ENCODE results near the gene VPS13D. TPM values are rescaled to one million over a fixed set of nuclear protein-coding genes. Genes with fewer than 3 reads are reported as not detected.

Gene VPS13D
- total RNA-seq, 1 experiment from 2014 or later: 33.1 TPM

- H3K36me3 ChIP-seq (ENCODE audit: control insufficient read depth, insufficient read depth, low read length): peaks cover 3% of the 10 kb centered on the region; the same call in 1 of the 2 replicates
- H3K27me3 ChIP-seq (ENCODE audit: control insufficient read depth, insufficient read depth, low read length): no peaks in the 10 kb centered on the region
- no peaks in the 10 kb centered on the region for H3K9me3 ChIP-seq (ENCODE audit: control insufficient read depth, insufficient read depth, low read depth, low read length)
- no TSS peak for BruUV-seq (replicated peaks)
- H3K4me3 ChIP-seq (ENCODE audit: low read depth in 2 of 2, low read length in 2 of 2): no peak overlapping the region
- ChIA-PET POLR2A (no interaction called here), CTCF (no interaction called here)
- intact Hi-C loops (cut with micrococcal nuclease; ENCODE audit: unreplicated experiment): no loop called here
- no peak for TF ChIP-seq SIN3A (IDR thresholded peaks at IDR 0.05; ENCODE audit: borderline replicate concordance, insufficient read depth, low read depth, low read length)
- no peak for ATAC-seq
- in situ Hi-C loops (cut with HindIII; ENCODE audit: low pct_unique_long_range_greater_than_20kb, low sequenced_read_pairs): no loop called here
- no peak overlapping the region for H3K27ac ChIP-seq (ENCODE audit: low read length)
- DNase-seq (ENCODE audit: low read depth, low spot score): no peak
- H3K4me1 ChIP-seq (ENCODE audit: control insufficient read depth, insufficient read depth, low read length): no peaks in the 10 kb centered on the region
Observed at GRCh38 chr1:12293416-12293815, 63.6 kb downstream of the VPS13D start.

- no peaks in the 10 kb centered on the region for H3K27me3 ChIP-seq (ENCODE audit: control insufficient read depth, insufficient read depth, low read length)
- BruUV-seq (replicated peaks): no TSS peak
- DNase-seq (ENCODE audit: low read depth, low spot score): no peak
Observed at GRCh38 chr1:12294076-12294475, 64.2 kb downstream of the VPS13D start.

More at GRCh38 chr1:12294076-12294475, 64.2 kb downstream of the VPS13D start:
- TF ChIP-seq REST (IDR thresholded peaks at IDR 0.05; ENCODE audit: insufficient read depth in 1 of 2, low read depth in 2 of 2, low read length in 1 of 2) (no peak), POLR2AphosphoS5 (IDR thresholded peaks at IDR 0.05; ENCODE audit: low read depth, low read length) (no peak), SIN3A (IDR thresholded peaks at IDR 0.05; ENCODE audit: borderline replicate concordance, insufficient read depth, low read depth, low read length) (no peak), TCF7L2 (IDR thresholded peaks at IDR 0.05; ENCODE audit: low read depth, low read length) (no peak)
- TF ChIP-seq, protein P1, sequence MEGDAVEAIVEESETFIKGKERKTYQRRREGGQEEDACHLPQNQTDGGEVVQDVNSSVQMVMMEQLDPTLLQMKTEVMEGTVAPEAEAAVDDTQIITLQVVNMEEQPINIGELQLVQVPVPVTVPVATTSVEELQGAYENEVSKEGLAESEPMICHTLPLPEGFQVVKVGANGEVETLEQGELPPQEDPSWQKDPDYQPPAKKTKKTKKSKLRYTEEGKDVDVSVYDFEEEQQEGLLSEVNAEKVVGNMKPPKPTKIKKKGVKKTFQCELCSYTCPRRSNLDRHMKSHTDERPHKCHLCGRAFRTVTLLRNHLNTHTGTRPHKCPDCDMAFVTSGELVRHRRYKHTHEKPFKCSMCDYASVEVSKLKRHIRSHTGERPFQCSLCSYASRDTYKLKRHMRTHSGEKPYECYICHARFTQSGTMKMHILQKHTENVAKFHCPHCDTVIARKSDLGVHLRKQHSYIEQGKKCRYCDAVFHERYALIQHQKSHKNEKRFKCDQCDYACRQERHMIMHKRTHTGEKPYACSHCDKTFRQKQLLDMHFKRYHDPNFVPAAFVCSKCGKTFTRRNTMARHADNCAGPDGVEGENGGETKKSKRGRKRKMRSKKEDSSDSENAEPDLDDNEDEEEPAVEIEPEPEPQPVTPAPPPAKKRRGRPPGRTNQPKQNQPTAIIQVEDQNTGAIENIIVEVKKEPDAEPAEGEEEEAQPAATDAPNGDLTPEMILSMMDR (IDR thresholded peaks at IDR 0.05): no peak
- no peak for ATAC-seq
- H3K4me1 ChIP-seq (ENCODE audit: control insufficient read depth, insufficient read depth, low read length): no peaks in the 10 kb centered on the region
- POLR2A ChIA-PET: no interaction called here
- peaks cover 4% of the 10 kb centered on the region for H3K36me3 ChIP-seq (ENCODE audit: control insufficient read depth, insufficient read depth, low read length)
- no peak overlapping the region for H3K27ac ChIP-seq (ENCODE audit: low read length)
- H3K9me3 ChIP-seq (ENCODE audit: control insufficient read depth, insufficient read depth, low read depth, low read length): no peaks in the 10 kb centered on the region
- intact Hi-C loops (cut with micrococcal nuclease; ENCODE audit: unreplicated experiment) (no loop called here), in situ Hi-C loops (cut with HindIII; ENCODE audit: low pct_unique_long_range_greater_than_20kb, low sequenced_read_pairs) (no loop called here)
- CTCF ChIA-PET: no interaction called here
- no peak overlapping the region for H3K4me3 ChIP-seq (ENCODE audit: low read depth in 2 of 2, low read length in 2 of 2)

Measured in Panc1 (cell line).